PC-9 (cell line): ENCODE data around the gene INTS11. TPM values are rescaled to one million over a fixed set of nuclear protein-coding genes. Genes with fewer than 3 reads are reported as not detected.

ENCODE experiments used
- BruUV-seq: library from RNA; stranded (reverse); fragments of 400-500 nt; replicated peaks from 2 replicates; lab custom pipeline; 2021; lab: Mats Ljungman, UMichigan
- CTCF ChIA-PET: fragments of 300-600 bp; sonication (Branson Sonifier 250); formaldehyde crosslinking; loops from one replicate; lab custom pipeline; 2022; ENCODE audit warnings: antibody characterized with exemption; lab: Charles Lee
- POLR2A ChIA-PET: fragments of 300-600 bp; sonication (Branson Sonifier 250); formaldehyde crosslinking; loops from one replicate; lab custom pipeline; 2022; ENCODE audit warnings: antibody characterized with exemption; ENCODE audit not compliant: unreplicated experiment; lab: Charles Lee
- DNase-seq, 2 experiments: peaks; one replicate each; pipeline versions ENCODE4 v3.0.0 to v3.0.0-alpha.2; 2015 to 2022; ENCODE audit warnings: mixed read lengths in 1 of 2
- H2AFZ ChIP-seq: fragments of 200-600 bp; sonication (generic); 2 replicates; pipeline ENCODE4 v1.8.1; 2017; ENCODE audit warnings: antibody characterized with exemption
- H3F3A ChIP-seq: fragments of 200-600 bp; sonication (generic); 2 replicates; pipeline ENCODE4 v1.8.1; 2017; ENCODE audit warnings: antibody characterized with exemption, mild to moderate bottlenecking, low read depth; ENCODE audit not compliant: insufficient read depth
- H3K27ac ChIP-seq: fragments of 200-600 bp; sonication (generic); 2 replicates; pipeline ENCODE4 v1.6.1; 2016; ENCODE audit warnings: mixed run types
- H3K27me3 ChIP-seq: fragments of 200-600 bp; sonication (generic); 2 replicates; pipeline ENCODE4 v1.6.1; 2016; ENCODE audit warnings: low read depth, mixed run types; ENCODE audit not compliant: insufficient read depth
- H3K36me3 ChIP-seq: fragments of 200-600 bp; sonication (generic); 2 replicates; pipeline ENCODE4 v1.6.1; 2016; ENCODE audit warnings: low read depth, mixed run types
- H3K4me1 ChIP-seq: fragments of 200-600 bp; sonication (generic); replicated peaks from 2 replicates; pipeline ENCODE4 v1.6.1; 2016; ENCODE audit warnings: mixed run types; ENCODE audit not compliant: insufficient read depth
- H3K4me2 ChIP-seq: fragments of 200-600 bp; sonication (generic); 2 replicates; pipeline ENCODE4 v1.6.1; 2017; ENCODE audit warnings: mixed run types
- H3K4me3 ChIP-seq: fragments of 200-600 bp; sonication (generic); 2 replicates; pipeline ENCODE4 v1.6.1; 2016; ENCODE audit warnings: mixed run types
- H3K79me2 ChIP-seq: fragments of 200-600 bp; sonication (generic); 2 replicates; pipeline ENCODE4 v1.6.1; 2017; ENCODE audit warnings: low read depth, mixed run types
- H3K9me2 ChIP-seq: fragments of 200-600 bp; sonication (generic); 2 replicates; pipeline ENCODE4 v1.8.1; 2017; ENCODE audit warnings: mild to moderate bottlenecking; ENCODE audit not compliant: insufficient read depth
- H3K9me3 ChIP-seq: fragments of 200-600 bp; sonication (generic); 2 replicates; pipeline ENCODE4 v1.8.1; 2016; ENCODE audit warnings: low read depth; ENCODE audit not compliant: insufficient read depth
- H4K20me1 ChIP-seq: fragments of 200-600 bp; sonication (generic); 2 replicates; pipeline ENCODE4 v1.8.1; 2017; ENCODE audit not compliant: insufficient read depth
- EZH2 ChIP-seq: fragments of 200-600 bp; sonication (generic); IDR thresholded peaks from 2 replicates; pipeline ENCODE4 v1.8.0; 2017; ENCODE audit warnings: antibody characterized with exemption, low read depth
- intact Hi-C: fragments of 100-400 bp; cut with micrococcal nuclease; formaldehyde crosslinking; loops from one replicate; pipeline ENCODE4 v1.10.0; 2022; ENCODE audit not compliant: unreplicated experiment
- total RNA-seq: library from RNA; stranded (reverse); gene quantifications from 2 replicates; pipeline ENCODE4 v1.2.3, GENCODE V29; 2021
- TF ChIP-seq, protein P1 (sequence below): fragments of 200-600 bp; sonication (generic); conservative IDR thresholded peaks from 2 replicates; pipeline ENCODE4 v1.6.1; 2017; ENCODE audit warnings: mixed run types, antibody characterized with exemption, mild to moderate bottlenecking, moderate library complexity

The INTS11 gene
- total RNA-seq, 1 experiment from 2014 or later: 130 TPM

GRCh38 chr1:1268284-1268682, 56.2 kb downstream of the INTS11 start:
- peaks cover 17% of the 10 kb centered on the region for H3K4me1 ChIP-seq
- intact Hi-C loops: no loop called here
- H3K4me3 ChIP-seq: no peak overlapping the region
- H3K36me3 ChIP-seq: peaks cover 7% of the 10 kb centered on the region
- peaks cover 73% of the 10 kb centered on the region for H3K79me2 ChIP-seq
- no peaks in the 10 kb centered on the region for H3K27me3 ChIP-seq
- no peak for TF ChIP-seq EZH2
- TF ChIP-seq, protein P1, sequence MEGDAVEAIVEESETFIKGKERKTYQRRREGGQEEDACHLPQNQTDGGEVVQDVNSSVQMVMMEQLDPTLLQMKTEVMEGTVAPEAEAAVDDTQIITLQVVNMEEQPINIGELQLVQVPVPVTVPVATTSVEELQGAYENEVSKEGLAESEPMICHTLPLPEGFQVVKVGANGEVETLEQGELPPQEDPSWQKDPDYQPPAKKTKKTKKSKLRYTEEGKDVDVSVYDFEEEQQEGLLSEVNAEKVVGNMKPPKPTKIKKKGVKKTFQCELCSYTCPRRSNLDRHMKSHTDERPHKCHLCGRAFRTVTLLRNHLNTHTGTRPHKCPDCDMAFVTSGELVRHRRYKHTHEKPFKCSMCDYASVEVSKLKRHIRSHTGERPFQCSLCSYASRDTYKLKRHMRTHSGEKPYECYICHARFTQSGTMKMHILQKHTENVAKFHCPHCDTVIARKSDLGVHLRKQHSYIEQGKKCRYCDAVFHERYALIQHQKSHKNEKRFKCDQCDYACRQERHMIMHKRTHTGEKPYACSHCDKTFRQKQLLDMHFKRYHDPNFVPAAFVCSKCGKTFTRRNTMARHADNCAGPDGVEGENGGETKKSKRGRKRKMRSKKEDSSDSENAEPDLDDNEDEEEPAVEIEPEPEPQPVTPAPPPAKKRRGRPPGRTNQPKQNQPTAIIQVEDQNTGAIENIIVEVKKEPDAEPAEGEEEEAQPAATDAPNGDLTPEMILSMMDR: no peak
- ChIA-PET CTCF (no interaction called here), POLR2A (no interaction called here)
- DNase-seq: no peak
- no peak overlapping the region for H3K27ac ChIP-seq
- H3K9me2 ChIP-seq: no peaks in the 10 kb centered on the region
- H3K9me3 ChIP-seq: no peaks in the 10 kb centered on the region
- H3K4me2 ChIP-seq: no peak overlapping the region
- no TSS peak for BruUV-seq
- no peak overlapping the region for H2AFZ ChIP-seq
- peaks cover 32% of the 10 kb centered on the region for H3F3A ChIP-seq
- peaks cover 65% of the 10 kb centered on the region for H4K20me1 ChIP-seq

- Histone ChIP-seq H3K9me2 (no peaks in the 10 kb centered on the region), H3K4me1 (peaks cover 17% of the 10 kb centered on the region), H3K36me3 (peaks cover 7% of the 10 kb centered on the region), H3K27ac (no peak overlapping the region), H3K4me2 (no peak overlapping the region), H3K27me3 (no peaks in the 10 kb centered on the region), H3K9me3 (no peaks in the 10 kb centered on the region), H3K4me3 (no peak overlapping the region), H2AFZ (no peak overlapping the region), H3K79me2 (peaks cover 67% of the 10 kb centered on the region), H3F3A (peaks cover 32% of the 10 kb centered on the region), H4K20me1 (peaks cover 67% of the 10 kb centered on the region)
- no peak for TF ChIP-seq EZH2
- TF ChIP-seq, protein P1: no peak
- BruUV-seq: no TSS peak
- ChIA-PET CTCF (no interaction called here), POLR2A (no interaction called here)
- DNase-seq: no peak
- intact Hi-C loops: no loop called here
Observed at GRCh38 chr1:1267488-1268283, 56.8 kb downstream of the INTS11 start.

DNA sequence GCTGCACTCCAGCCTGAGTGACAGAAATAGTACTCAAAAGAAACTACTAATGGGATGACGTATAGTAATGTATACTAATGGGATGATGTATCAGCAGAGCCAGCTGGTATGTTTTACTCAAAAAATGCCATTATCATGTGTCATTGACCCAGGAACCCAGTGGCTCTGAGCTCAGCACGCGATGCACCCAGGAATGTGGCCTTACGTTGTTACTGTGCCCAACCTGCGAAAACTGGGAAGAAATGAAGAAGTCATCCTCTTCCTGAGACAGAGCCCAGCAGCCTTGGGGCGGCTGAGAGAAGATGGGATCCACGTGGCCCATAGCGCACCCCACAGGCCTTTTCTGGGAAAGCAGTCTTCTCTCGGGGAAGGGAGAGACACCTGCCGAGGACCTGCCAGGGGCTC, 59.6 kb downstream of the INTS11 start:
- ChIA-PET CTCF (interaction anchor here (0.6 kb wide), 2 partner anchors 192 to 288 kb away, joined by 3 to 5 read pairs; no protein-coding TSS in a partner anchor), POLR2A (interaction anchor here (0.5 to 0.6 kb wide), 2 partner anchors 245 to 280 kb away, joined by 8 to 13 read pairs; partner anchors contain the start of gene AGRN)
- Histone ChIP-seq H3F3A (peaks cover 22% of the 10 kb centered on the region; the same call in 1 of the 2 replicates), H3K27ac (peak overlapping the region; percentile 44; the same call in 1 of the 2 replicates), H4K20me1 (peaks cover 51% of the 10 kb centered on the region), H3K4me1 (no peaks in the 10 kb centered on the region), H3K4me3 (no peak overlapping the region), H3K9me3 (no peaks in the 10 kb centered on the region), H3K36me3 (peaks cover 10% of the 10 kb centered on the region; the same call in 1 of the 2 replicates), H3K9me2 (no peaks in the 10 kb centered on the region), H3K79me2 (peaks cover 39% of the 10 kb centered on the region), H2AFZ (no peak overlapping the region), H3K27me3 (no peaks in the 10 kb centered on the region), H3K4me2 (no peak overlapping the region)
- BruUV-seq: no TSS peak
- TF ChIP-seq EZH2: no peak
- TF ChIP-seq, protein P1: peak; percentile 53
- intact Hi-C loops: loop anchor here (1.0 kb wide), 2 partner anchors 102 to 143 kb away; no protein-coding TSS in a partner anchor
- DNase-seq: peak; percentile 70 to 84
